Measurements from ENCODE around the gene BACH2. TPM values are rescaled to one million over a fixed set of nuclear protein-coding genes. Genes with fewer than 3 reads are reported as not detected.
"Not testable (repeated sequence)": the region's sequence is repeated elsewhere in the genome, so short reads cannot be mapped to it uniquely, and the experiment has no call there.

The BACH2 gene
- total and polyA plus RNA-seq, 8 donors = 0.19 to 10.8 (median 1.4) TPM; not detected in 1

DNA sequence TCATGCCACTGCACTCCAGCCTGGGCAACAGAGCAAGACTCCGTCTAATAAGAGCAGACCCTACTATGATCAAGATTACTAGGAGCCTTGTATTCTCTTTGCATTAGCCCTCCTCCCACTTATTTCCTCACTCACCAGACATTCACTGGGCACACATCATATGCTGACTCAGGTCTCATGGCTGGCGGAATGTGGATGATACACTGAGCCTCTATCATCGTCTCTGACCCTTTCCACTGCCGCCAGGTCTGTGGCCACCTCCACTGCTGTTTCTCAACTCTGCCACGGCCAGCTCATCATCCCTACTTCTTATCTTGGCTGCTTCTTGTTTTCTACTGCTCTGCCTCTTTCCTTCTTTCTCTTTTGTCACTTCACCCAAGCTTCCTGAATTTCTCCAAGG, 161.0 kb downstream of the BACH2 start:
- no peak for DNase-seq
- H3K27me3 ChIP-seq = no peaks in the 10 kb centered on the region
- H3K27ac ChIP-seq = no peak overlapping the region
- WGBS, 5 donors = 78 to 88% (median 84%) methylated on average over 5 of the region's 5 CpGs
- no peaks in the 10 kb centered on the region for H3K36me3 ChIP-seq
- H3K9me3 ChIP-seq = no peaks in the 10 kb centered on the region
- no peaks in the 10 kb centered on the region for H3K4me1 ChIP-seq
- no peak overlapping the region for H3K4me3 ChIP-seq
- no peak for TF ChIP-seq POLR2A (IDR thresholded peaks at IDR 0.05)
- TF ChIP-seq, protein P1, sequence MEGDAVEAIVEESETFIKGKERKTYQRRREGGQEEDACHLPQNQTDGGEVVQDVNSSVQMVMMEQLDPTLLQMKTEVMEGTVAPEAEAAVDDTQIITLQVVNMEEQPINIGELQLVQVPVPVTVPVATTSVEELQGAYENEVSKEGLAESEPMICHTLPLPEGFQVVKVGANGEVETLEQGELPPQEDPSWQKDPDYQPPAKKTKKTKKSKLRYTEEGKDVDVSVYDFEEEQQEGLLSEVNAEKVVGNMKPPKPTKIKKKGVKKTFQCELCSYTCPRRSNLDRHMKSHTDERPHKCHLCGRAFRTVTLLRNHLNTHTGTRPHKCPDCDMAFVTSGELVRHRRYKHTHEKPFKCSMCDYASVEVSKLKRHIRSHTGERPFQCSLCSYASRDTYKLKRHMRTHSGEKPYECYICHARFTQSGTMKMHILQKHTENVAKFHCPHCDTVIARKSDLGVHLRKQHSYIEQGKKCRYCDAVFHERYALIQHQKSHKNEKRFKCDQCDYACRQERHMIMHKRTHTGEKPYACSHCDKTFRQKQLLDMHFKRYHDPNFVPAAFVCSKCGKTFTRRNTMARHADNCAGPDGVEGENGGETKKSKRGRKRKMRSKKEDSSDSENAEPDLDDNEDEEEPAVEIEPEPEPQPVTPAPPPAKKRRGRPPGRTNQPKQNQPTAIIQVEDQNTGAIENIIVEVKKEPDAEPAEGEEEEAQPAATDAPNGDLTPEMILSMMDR (IDR thresholded peaks at IDR 0.05) = no peak
- intact Hi-C loops (cut with DNase I; ENCODE audit: low total_unique reads) = no loop called here

DNA sequence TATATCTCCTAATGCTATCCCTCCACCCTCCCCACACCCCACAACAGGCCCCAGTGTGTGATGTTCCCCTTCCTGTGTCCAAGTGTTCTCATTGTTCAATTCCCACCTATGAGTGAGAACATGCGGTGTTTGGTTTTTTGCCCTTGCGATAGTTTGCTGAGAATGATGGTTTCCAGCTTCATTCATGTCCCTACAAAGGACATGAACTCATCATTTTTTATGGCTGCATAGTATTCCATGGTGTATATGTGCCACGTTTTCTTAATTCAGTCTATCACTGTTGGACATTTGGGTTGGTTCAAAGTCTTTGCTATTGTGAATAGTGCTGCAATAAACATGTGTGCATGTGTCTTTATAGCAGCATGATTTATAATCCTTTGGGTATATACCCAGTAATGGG, 163.0 kb downstream of the BACH2 start:
- H3K27me3 ChIP-seq; intact Hi-C loops (cut with DNase I; ENCODE audit: low total_unique reads); H3K9me3 ChIP-seq; H3K4me3 ChIP-seq; H3K36me3 ChIP-seq; H3K27ac ChIP-seq; DNase-seq; H3K4me1 ChIP-seq: not testable (repeated sequence)
- WGBS, 5 donors = 83 to 95% (median 89%) methylated on average over 3 of the region's 3 CpGs

DNA sequence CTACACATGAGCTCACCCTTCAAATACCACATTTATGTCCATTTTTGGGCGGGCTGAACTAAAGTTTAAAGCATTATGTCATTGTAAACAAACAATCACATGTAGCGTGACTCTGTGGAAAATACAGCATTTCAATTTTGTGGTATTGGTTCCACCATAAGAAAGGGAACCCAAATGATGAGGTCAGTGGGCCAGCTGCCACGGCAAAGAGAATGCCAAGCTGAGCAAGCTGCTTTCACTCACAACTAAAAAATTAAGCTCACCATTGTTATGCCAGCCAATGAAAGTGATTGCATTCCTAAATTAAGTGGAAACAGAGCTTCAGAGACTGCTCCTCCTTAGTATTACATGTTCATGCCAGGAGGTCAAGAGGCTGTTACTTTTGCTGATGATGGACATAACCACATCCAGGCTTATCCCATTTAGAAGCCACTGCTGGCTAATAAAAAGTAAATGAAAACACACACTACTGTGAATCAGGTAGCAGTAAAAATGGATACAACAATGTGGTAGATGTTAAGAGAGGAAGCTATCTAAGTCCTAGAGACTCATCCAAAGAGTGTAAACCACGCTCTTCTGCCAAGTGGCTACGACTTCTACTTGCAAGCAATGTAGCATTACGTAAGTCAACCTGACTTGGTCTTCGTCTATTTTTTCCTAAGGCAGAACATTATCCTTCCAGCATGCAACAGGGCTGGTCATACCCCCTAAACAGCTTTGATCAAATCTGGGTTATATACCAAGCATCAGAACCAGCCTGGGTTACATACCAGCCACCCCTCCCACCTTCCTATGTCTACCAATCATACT, 164.8 kb downstream of the BACH2 start:
- intact Hi-C loops (cut with DNase I; ENCODE audit: low total_unique reads) = no loop called here
- H3K36me3 ChIP-seq = no peaks in the 10 kb centered on the region
- no peak overlapping the region for H3K27ac ChIP-seq
- peak in 1 of 2 donors; percentile 65 for DNase-seq
- no peak overlapping the region for H3K4me3 ChIP-seq
- H3K9me3 ChIP-seq = no peaks in the 10 kb centered on the region
- WGBS, 5 donors = 78 to 83% (median 80%) methylated on average over 7 of the region's 7 CpGs
- peaks cover 0 to 5% (median 0%) of the 10 kb centered on the region in 4 donors for H3K4me1 ChIP-seq
- H3K27me3 ChIP-seq = no peaks in the 10 kb centered on the region
- TF ChIP-seq POLR2AphosphoS5 (IDR thresholded peaks at IDR 0.05) (no peak), POLR2A (IDR thresholded peaks at IDR 0.05) (no peak), EP300 (IDR thresholded peaks at IDR 0.05) (no peak)
- TF ChIP-seq, protein P1 (IDR thresholded peaks at IDR 0.05) = no peak

DNA sequence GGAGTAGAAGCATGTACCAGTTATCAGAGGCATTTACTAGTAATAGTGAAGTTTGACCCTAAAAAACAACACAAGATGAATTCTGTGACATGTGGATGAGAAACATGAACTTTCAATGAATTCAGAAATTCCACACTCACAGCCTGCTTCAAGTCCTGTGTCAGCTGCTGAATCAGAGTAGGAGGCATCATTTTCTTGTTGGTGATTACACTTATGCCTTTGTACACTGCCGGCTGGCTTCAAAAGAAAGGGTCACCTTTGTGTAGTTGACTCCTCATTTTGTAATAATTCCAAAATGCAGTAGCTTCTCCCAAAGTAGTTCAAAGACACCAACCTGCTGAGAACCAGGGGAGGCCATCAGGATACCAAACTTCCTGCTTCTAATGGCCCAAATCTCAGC, 165.5 kb downstream of the BACH2 start:
- H3K27me3 ChIP-seq = no peaks in the 10 kb centered on the region
- H3K4me3 ChIP-seq = no peak overlapping the region
- WGBS, 5 donors = 74 to 100% (median 78%) methylated on average over 1 of the region's 1 CpG
- peaks cover 0 to 10% (median 0%) of the 10 kb centered on the region in 4 donors for H3K4me1 ChIP-seq
- no peak overlapping the region for H3K27ac ChIP-seq
- no peaks in the 10 kb centered on the region for H3K36me3 ChIP-seq
- no peaks in the 10 kb centered on the region for H3K9me3 ChIP-seq
- TF ChIP-seq, protein P1 (IDR thresholded peaks at IDR 0.05) = no peak
- no peak for TF ChIP-seq POLR2AphosphoS5 (IDR thresholded peaks at IDR 0.05)
- no peak for TF ChIP-seq EP300 (IDR thresholded peaks at IDR 0.05)
- TF ChIP-seq POLR2A (IDR thresholded peaks at IDR 0.05) = no peak
- intact Hi-C loops (cut with DNase I; ENCODE audit: low total_unique reads) = no loop called here
- DNase-seq = no peak

DNA sequence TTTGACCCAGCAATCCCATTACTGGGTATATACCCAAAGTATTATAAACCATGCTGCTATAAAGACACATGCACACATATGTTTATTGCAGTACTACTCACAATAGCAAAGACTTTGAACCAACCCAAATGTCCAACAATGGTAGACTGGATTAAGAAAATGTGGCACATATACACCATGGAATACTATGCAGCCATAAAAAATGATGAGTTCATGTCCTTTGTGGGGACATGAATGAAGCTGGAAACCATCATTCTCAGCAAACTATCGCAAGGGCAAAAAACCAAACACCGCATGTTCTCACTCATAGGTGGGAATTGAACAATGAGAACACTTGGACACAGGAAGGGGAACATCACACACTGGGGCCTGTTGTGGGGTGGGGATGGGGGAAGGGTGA, 168.0 kb downstream of the BACH2 start:
- H3K36me3 ChIP-seq; intact Hi-C loops (cut with DNase I; ENCODE audit: low total_unique reads); H3K27me3 ChIP-seq; H3K27ac ChIP-seq; H3K4me3 ChIP-seq; H3K9me3 ChIP-seq; DNase-seq: not testable (repeated sequence)
- WGBS, 5 donors = 62 to 97% (median 85%) methylated on average over 2 of the region's 2 CpGs; no CpG with 5 or more reads in 1 of the 5 donors
- H3K4me1 ChIP-seq = peaks cover 0 to 20% (median 0%) of the 10 kb centered on the region in 4 donors

All from stomach (tissue), 9 donors.